Measurements from ENCODE around the gene EPX.

GRCh38 chr17:58249270-58250133, 57.0 kb downstream of the EPX start:
- TF ChIP-seq CTCF (IDR thresholded peaks at IDR 0.05) (peak; percentile 61 to 96 (median 81)), POLR2A (IDR thresholded peaks at IDR 0.05) (no peak)
